Heart left ventricle (tissue), 16 donors: Measurements from ENCODE around the gene UBE2E2. TPM values are rescaled to one million over a fixed set of nuclear protein-coding genes. Genes with fewer than 3 reads are reported as not detected.

Source experiments
- ATAC-seq, 4 donors: fragments of 200-7000 bp; cut with Tn5 transposase; one replicate each; pipeline ENCODE4 v1.9.1; 2020 to 2022; ENCODE audit warnings: moderate library complexity in 4 of 4, mild to moderate bottlenecking in 3 of 4, moderate number of reproducible peaks in 1 of 4
- DNase-seq, 5 donors: peaks; one replicate each; pipeline ENCODE4 v3.0.0-alpha.2; 2020
- H3K27ac ChIP-seq, 12 donors: fragments of 200-600 bp; sonication (generic) in 4 of 12; one replicate each; pipeline versions ENCODE4 v1.5.0 to v1.8.0; 2016 to 2022; ENCODE audit warnings: mild to moderate bottlenecking in 2 of 12
- H3K27me3 ChIP-seq, 9 donors: fragments of 200-600 bp; sonication (generic) in 2 of 9; one replicate each; pipeline versions ENCODE4 v1.5.1 to v1.8.0; 2016 to 2022; ENCODE audit warnings: mild to moderate bottlenecking in 3 of 9
- H3K36me3 ChIP-seq, 9 donors: fragments of 200-600 bp; sonication (generic) in 2 of 9; one replicate each; pipeline versions ENCODE4 v1.5.0 to v1.8.0; 2018 to 2022; ENCODE audit warnings: mild to moderate bottlenecking in 2 of 9
- H3K4me1 ChIP-seq, 12 donors: fragments of 200-600 bp; sonication (generic) in 4 of 12; one replicate each; pipeline versions ENCODE4 v1.5.0 to v1.8.0; 2016 to 2022; ENCODE audit warnings: mild to moderate bottlenecking in 3 of 12
- H3K4me3 ChIP-seq, 12 donors: fragments of 200-600 bp; sonication (generic) in 4 of 12; one replicate each; pipeline versions ENCODE4 v1.5.0 to v1.8.0; 2017 to 2022; ENCODE audit warnings: mild to moderate bottlenecking in 9 of 12, moderate library complexity in 4 of 12
- H3K9me3 ChIP-seq, 12 donors: fragments of 200-600 bp; sonication (generic) in 4 of 12; one replicate each; pipeline versions ENCODE4 v1.5.0 to v1.8.0; 2016 to 2022; ENCODE audit warnings: mild to moderate bottlenecking in 1 of 12
- CTCF ChIP-seq, 12 donors: fragments of 200-600 bp; sonication (generic) in 4 of 12; IDR thresholded peaks; one replicate each; pipeline versions ENCODE4 v1.5.0 to v1.8.0; 2018 to 2022; ENCODE audit warnings: antibody characterized with exemption in 12 of 12, mild to moderate bottlenecking in 5 of 12
- POLR2A ChIP-seq, 2 donors: fragments of 450-650 bp; IDR thresholded peaks; one replicate each; pipeline ENCODE4 v1.6.1; 2017; ENCODE audit warnings: antibody characterized with exemption in 2 of 2, mild to moderate bottlenecking in 2 of 2, moderate library complexity in 2 of 2
- WGBS, 4 donors: extraction: QIAGEN DNeasy Blood & Tissue Kit in 2 of 4; methylation state at CpG; one replicate each; pipeline versions ENCODE4 v1.1.5 to v1.1.7; 2013 to 2018; 5-methylcytosine and 5-hydroxymethylcytosine counted together
- intact Hi-C, 10 donors: fragments of 100-400 bp; cut with DNase I; formaldehyde crosslinking; loops; one replicate each; pipeline versions ENCODE4 v1.11.1 to v1.14.2; 2022
- polyA plus RNA-seq, 2 donors: library from polyadenylated mRNA; stranded (reverse); fragments of 200-250 nt; gene quantifications; one replicate each; pipeline ENCODE4 v1.2.3, GENCODE V29; 2013
- total RNA-seq, 9 donors: library from RNA; depleted of rRNA in 2 of 9; stranded (reverse); fragments of >200 nt in 2 of 9; fragmentation: NEBNext Ultra II Directional in 3 of 9; extraction: Animal tissue kit (Norgen Biotek cat#: 25700) in 3 of 9; gene quantifications; one replicate each; pipeline versions ENCODE4 v1.1.0 to v1.2.4, GENCODE V29; 2016 to 2023
- donor health status: ischemic (EF 13 %, LVEDD 7.1; RV severe dilation, severe dysfunction).
- donor health status: healthy with polysubstance abuse.
- donor health status: DM: no; HTN: yes; CAD: no.
- donor health status: DM: no; HTN: no; CAD: no.
- donor health status: ischemic (EF 25% LVEDD 6.9; RV normal size, moderate dysfunction).
- donor health status: ischemic (EF 25% LVEDD 5.7; RV mildly dilated, moderate dysfunction).
- donor health status: healthy.
- donor health status: DM: yes; HTN: yes; CAD: no.
- donor health status: ischemic (EF 35%, LVEDD 5.7; RV mildly dilated, moderate dysfunction).
- donor health status: nonischemic (EF 11% LVEDD 7.7; RV severe dilation, severe dysfunction).
- donor health status: DM: yes; HTN: yes; CAD: no.
- donor health status: PGD.
- donor health status: ischemic (EF 29% LVEDD 5.4; RV normal size, mild dysfunction).
- donor health status: nonischemic (EF 23%, LVEDD 6.1; RV moderate dilation, normal function).

The UBE2E2 gene
- total and polyA plus RNA-seq, 11 donors, result 21.9 to 63.9 (median 50.8) TPM

- TF ChIP-seq POLR2A (IDR thresholded peaks at IDR 0.05) (no peak), CTCF (IDR thresholded peaks at IDR 0.05) (no peak)
- intact Hi-C loops, result no loop called here
- Histone ChIP-seq H3K4me3 (no peak overlapping the region), H3K9me3 (no peaks in the 10 kb centered on the region), H3K36me3 (no peaks in the 10 kb centered on the region), H3K4me1 (peaks cover 0 to 21% (median 0%) of the 10 kb centered on the region in 12 donors), H3K27me3 (no peaks in the 10 kb centered on the region), H3K27ac (no peak overlapping the region)
- no peak for DNase-seq
- 96 to 100% (median 98%) methylated on average over 2 of the region's 2 CpGs for WGBS, 4 donors
- ATAC-seq, result no peak
These were observed 41.8 kb upstream of the UBE2E2 start for GRCh38 chr3:23161308-23161707.

- 51 to 57% (median 54%) methylated on average over 10 of the region's 10 CpGs for WGBS, 4 donors
- TF ChIP-seq CTCF (IDR thresholded peaks at IDR 0.05) (no peak), POLR2A (IDR thresholded peaks at IDR 0.05) (no peak)
- no peak overlapping the region for H3K4me3 ChIP-seq
- no peaks in the 10 kb centered on the region for H3K27me3 ChIP-seq
- DNase-seq, result no peak
- H3K36me3 ChIP-seq, result no peaks in the 10 kb centered on the region
- H3K27ac ChIP-seq, result no peak overlapping the region
- H3K9me3 ChIP-seq, result no peaks in the 10 kb centered on the region
- ATAC-seq, result no peak
- peaks cover 0 to 24% (median 0%) of the 10 kb centered on the region in 12 donors for H3K4me1 ChIP-seq
- intact Hi-C loops, result no loop called here
These were observed 41.1 kb upstream of the UBE2E2 start for GRCh38 chr3:23161896-23162570.

GRCh38 chr3:23162934-23163333 is 40.2 kb upstream of the UBE2E2 start:
- H3K27ac ChIP-seq, result no peak overlapping the region
- no peak for ATAC-seq
- no peak for DNase-seq
- no peak for TF ChIP-seq CTCF (IDR thresholded peaks at IDR 0.05)
- TF ChIP-seq POLR2A (IDR thresholded peaks at IDR 0.05), result no peak
- no peaks in the 10 kb centered on the region for H3K36me3 ChIP-seq
- no peaks in the 10 kb centered on the region for H3K27me3 ChIP-seq
- intact Hi-C loops, result no loop called here
- H3K4me3 ChIP-seq, result no peak overlapping the region
- no peaks in the 10 kb centered on the region for H3K9me3 ChIP-seq
- WGBS, 4 donors, result 62 to 77% (median 74%) methylated on average over 2 of the region's 2 CpGs
- H3K4me1 ChIP-seq, result peaks cover 0 to 24% (median 0%) of the 10 kb centered on the region in 12 donors

- Histone ChIP-seq H3K4me3 (no peak overlapping the region), H3K27me3 (no peaks in the 10 kb centered on the region), H3K36me3 (no peaks in the 10 kb centered on the region), H3K4me1 (peaks cover 0 to 21% (median 0%) of the 10 kb centered on the region in 12 donors), H3K9me3 (no peaks in the 10 kb centered on the region), H3K27ac (no peak overlapping the region)
- WGBS, 4 donors, result 86 to 93% (median 91%) methylated on average over 1 of the region's 1 CpG
- DNase-seq, result no peak
- intact Hi-C loops, result no loop called here
- no peak for ATAC-seq
- TF ChIP-seq CTCF (IDR thresholded peaks at IDR 0.05), result no peak
These were observed 38.4 kb upstream of the UBE2E2 start for GRCh38 chr3:23164746-23165145.
